NCI-H187 treated with DMSO at 0.1 percent for 48 hours (cell line): ENCODE data around the gene DGCR8.

ENCODE experiments used
- DNase-seq: peaks from one replicate; lab custom pipeline; 2025; lab: John Stamatoyannopoulos, UW

Gene DGCR8

GRCh38 chr22:20110359-20110985 is 30.4 kb downstream of the DGCR8 start:
- DNase-seq = no peak

GRCh38 chr22:20111045-20111688 is 31.1 kb downstream of the DGCR8 start:
- no peak for DNase-seq

GRCh38 chr22:20111689-20112622 is 31.9 kb downstream of the DGCR8 start:
- no peak for DNase-seq

- DNase-seq = no peak
Observed at GRCh38 chr22:20112623-20113511, 32.8 kb downstream of the DGCR8 start.

- DNase-seq = no peak
Observed at GRCh38 chr22:20113551-20114310, 33.7 kb downstream of the DGCR8 start.

- DNase-seq = no peak
Observed at GRCh38 chr22:20114506-20115475, 34.8 kb downstream of the DGCR8 start.

- DNase-seq = no peak
Observed at GRCh38 chr22:20115691-20116375, 35.8 kb downstream of the DGCR8 start, which contains the start of gene RANBP1. RANBP1 (plus strand) TSS chr22:20116104; CDS start chr22:20116185, 81 bp downstream.

- DNase-seq = no peak
Observed at GRCh38 chr22:20116376-20116950, 36.4 kb downstream of the DGCR8 start.

GRCh38 chr22:20116951-20117632 is 37.1 kb downstream of the DGCR8 start, which contains the start of gene TRMT2A:
TRMT2A (minus strand) TSS chr22:20117226; CDS start chr22:20116906, 320 bp downstream.
- DNase-seq = peak; percentile 35

- DNase-seq = no peak
Observed at GRCh38 chr22:20117633-20118299, 37.7 kb downstream of the DGCR8 start.

- DNase-seq = no peak
Observed at GRCh38 chr22:20118300-20119020, 38.4 kb downstream of the DGCR8 start.

- DNase-seq = no peak
Observed at GRCh38 chr22:20121856-20122415, 41.9 kb downstream of the DGCR8 start.

- DNase-seq = no peak
Observed at GRCh38 chr22:20123366-20124082, 43.5 kb downstream of the DGCR8 start.

GRCh38 chr22:20124083-20124787 is 44.2 kb downstream of the DGCR8 start:
- no peak for DNase-seq
